Right lobe of liver (tissue), 4 donors: ENCODE measurements around the gene PLEKHM2.

Experiments used
- CTCF ChIP-seq, 4 donors: fragments of 200-600 bp in 3 of 4; fragments of 450-650 bp in 1 of 4; IDR thresholded peaks; one replicate each; pipeline versions ENCODE4 v1.5.1 to v1.8.0; 2016 to 2022; ENCODE audit warnings: antibody characterized with exemption in 4 of 4, mild to moderate bottlenecking in 2 of 4
- POLR2A ChIP-seq: fragments of 450-650 bp; IDR thresholded peaks from one replicate; pipeline ENCODE4 v1.6.1; 2017; ENCODE audit warnings: antibody characterized with exemption, mild to moderate bottlenecking
- donor health status: DM: no; HTN: no; CAD: no.
- donor health status: DM: no; HTN: no; CAD: no.
- donor health status: DM: no; HTN: yes; CAD: no.

DNA sequence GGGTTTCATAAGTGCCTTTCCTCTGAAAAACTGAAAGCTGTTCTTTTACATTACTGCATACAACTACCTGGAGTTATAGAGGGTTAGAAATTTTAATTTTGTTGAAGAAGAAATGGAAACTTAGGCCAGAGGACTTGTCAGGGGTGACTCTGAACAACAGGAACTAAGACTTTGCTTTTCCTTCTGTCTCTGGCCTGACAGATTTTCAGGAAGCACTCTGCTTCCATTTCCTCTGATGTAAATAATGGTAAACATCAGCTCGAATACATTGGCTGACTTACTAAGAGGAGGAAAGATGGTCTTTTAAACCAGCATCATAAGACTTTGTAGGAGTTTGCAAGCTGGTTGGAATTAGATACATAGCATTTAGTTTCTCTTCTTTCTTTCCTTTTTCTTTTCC is 27.1 kb upstream of the PLEKHM2 start:
- TF ChIP-seq CTCF (IDR thresholded peaks at IDR 0.05), result no peak
- TF ChIP-seq POLR2A, result no peak
